HEK293T (cell line): ENCODE measurements around the gene MSRB3.

ENCODE experiments used
- CTBP1 ChIP-seq: fragments of 450-650 bp; IDR thresholded peaks from 2 replicates; pipeline ENCODE4 v1.6.1; 2016; ENCODE audit warnings: borderline replicate concordance
- FOXA1 ChIP-seq: fragments of 450-650 bp; IDR thresholded peaks from 2 replicates; pipeline ENCODE4 v1.6.1; 2016; ENCODE audit warnings: mild to moderate bottlenecking
- FOXK2 ChIP-seq: fragments of 450-650 bp; IDR thresholded peaks from 2 replicates; pipeline ENCODE4 v1.6.1; 2016; ENCODE audit warnings: mild to moderate bottlenecking
- FOXM1 ChIP-seq: fragments of 450-650 bp; IDR thresholded peaks from 2 replicates; pipeline ENCODE4 v1.6.1; 2017; ENCODE audit warnings: mild to moderate bottlenecking, borderline replicate concordance
- L3MBTL2 ChIP-seq: fragments of 450-650 bp; conservative IDR thresholded peaks from 2 replicates; pipeline ENCODE4 v1.6.1; 2016; ENCODE audit warnings: mild to moderate bottlenecking
- SP1 ChIP-seq: fragments of 450-650 bp; IDR thresholded peaks from 2 replicates; pipeline ENCODE4 v1.6.1; 2017
- SUZ12 ChIP-seq: fragments of 450-650 bp; IDR thresholded peaks from 2 replicates; pipeline ENCODE4 v1.6.1; 2016; ENCODE audit warnings: mild to moderate bottlenecking
- TARDBP ChIP-seq: fragments of 450-650 bp; IDR thresholded peaks from 2 replicates; pipeline ENCODE4 v1.6.1; 2016

DNA sequence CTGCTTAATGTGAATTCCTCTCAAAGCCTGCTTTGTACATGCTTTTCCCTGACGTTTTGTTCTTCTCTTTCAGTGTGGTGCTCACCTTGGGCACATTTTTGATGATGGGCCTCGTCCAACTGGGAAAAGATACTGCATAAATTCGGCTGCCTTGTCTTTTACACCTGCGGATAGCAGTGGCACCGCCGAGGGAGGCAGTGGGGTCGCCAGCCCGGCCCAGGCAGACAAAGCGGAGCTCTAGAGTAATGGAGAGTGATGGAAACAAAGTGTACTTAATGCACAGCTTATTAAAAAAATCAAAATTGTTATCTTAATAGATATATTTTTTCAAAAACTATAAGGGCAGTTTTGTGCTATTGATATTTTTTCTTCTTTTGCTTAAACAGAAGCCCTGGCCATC lies 184.6 kb downstream of the MSRB3 start:
- TF ChIP-seq SP1: no peak
- no peak for TF ChIP-seq FOXM1
- no peak for TF ChIP-seq FOXK2
- no peak for TF ChIP-seq L3MBTL2
- TF ChIP-seq TARDBP: no peak
- no peak for TF ChIP-seq FOXA1
- TF ChIP-seq SUZ12: no peak
- TF ChIP-seq CTBP1: no peak
